ENCODE results near the gene NINJ2. TPM values are rescaled to one million over a fixed set of nuclear protein-coding genes. Genes with fewer than 3 reads are reported as not detected.

The NINJ2 gene
- total RNA-seq, 1 donor from 2014 or later = 2.3 TPM

Other genes with a start within 250 kb of the NINJ2 start
- gene B4GALNT3, start 203.5 kb downstream of the NINJ2 start, total RNA-seq (ENCODE audit: unreplicated experiment) = 4.2 TPM
- 160 TPM for gene WNK1, start 89.1 kb upstream of the NINJ2 start, total RNA-seq (ENCODE audit: unreplicated experiment)